Heart right ventricle (tissue), 16 donors: ENCODE results near the gene CMTM1. TPM values are rescaled to one million over a fixed set of nuclear protein-coding genes. Genes with fewer than 3 reads are reported as not detected.
A peak's percentile ranks its signal among the peaks of the same experiment; 100 is the strongest.

Source experiments
- ATAC-seq, 8 donors: fragments of 200-7000 bp; cut with Tn5 transposase; one replicate each; pipeline ENCODE4 v1.9.1; 2020; ENCODE audit warnings: mild to moderate bottlenecking in 8 of 8, moderate library complexity in 8 of 8, moderate number of reproducible peaks in 1 of 8
- DNase-seq, 2 donors: peaks; one replicate each; pipeline ENCODE4 v3.0.0-alpha.2; 2020
- H3K27ac ChIP-seq, 10 donors: fragments of 200-600 bp; sonication (generic) in 2 of 10; one replicate each; pipeline versions ENCODE4 v1.5.0 to v1.8.0; 2020 to 2022; ENCODE audit warnings: mild to moderate bottlenecking in 3 of 10
- H3K27me3 ChIP-seq, 7 donors: fragments of 200-600 bp; one replicate each; pipeline ENCODE4 v1.8.0; 2021 to 2022; ENCODE audit warnings: mild to moderate bottlenecking in 2 of 7
- H3K36me3 ChIP-seq, 9 donors: fragments of 200-600 bp; sonication (generic) in 1 of 9; one replicate each; pipeline versions ENCODE4 v1.5.0 to v1.8.0; 2020 to 2022; ENCODE audit warnings: mild to moderate bottlenecking in 2 of 9
- H3K4me1 ChIP-seq, 9 donors: fragments of 200-600 bp; sonication (generic) in 1 of 9; one replicate each; pipeline versions ENCODE4 v1.5.0 to v1.8.0; 2020 to 2022; ENCODE audit warnings: mild to moderate bottlenecking in 4 of 9
- H3K4me3 ChIP-seq, 10 donors: fragments of 200-600 bp; sonication (generic) in 2 of 10; one replicate each; pipeline versions ENCODE4 v1.5.0 to v1.8.0; 2020 to 2022; ENCODE audit warnings: mild to moderate bottlenecking in 7 of 10, moderate library complexity in 2 of 10
- H3K9me3 ChIP-seq, 11 donors: fragments of 200-600 bp in 10 of 11; sonication (generic) in 2 of 11; one replicate each; pipeline versions ENCODE4 v1.5.0 to v1.8.0; 2013 to 2022; ENCODE audit warnings: mild to moderate bottlenecking in 2 of 11, control low read depth in 1 of 11, moderate library complexity in 1 of 11
- WGBS, 2 donors: extraction: QIAGEN DNeasy Blood & Tissue Kit; methylation state at CpG; one replicate each; pipeline ENCODE4 v1.1.7; 2013; ENCODE audit warnings: inconsistent platforms in 1 of 2; 5-methylcytosine and 5-hydroxymethylcytosine counted together
- intact Hi-C, 10 donors: fragments of 100-400 bp; cut with DNase I; formaldehyde crosslinking; loops; one replicate each; pipeline versions ENCODE4 v1.11.1 to v1.14.2; 2022
- polyA plus RNA-seq, 2 donors: library from polyadenylated mRNA; stranded (reverse); fragments of 200-250 nt; gene quantifications; one replicate each; pipeline ENCODE4 v1.2.3, GENCODE V29; 2013
- total RNA-seq, 10 donors: library from RNA; stranded (reverse); fragmentation: NEBNext Ultra II Directional in 3 of 10; extraction: Animal tissue kit (Norgen Biotek cat#: 25700) in 3 of 10; gene quantifications; one replicate each; pipeline versions ENCODE4 v1.2.1 to v1.2.4, GENCODE V29; 2021 to 2023
- TF ChIP-seq, protein P1 (sequence below), 9 donors: fragments of 200-600 bp; sonication (generic) in 2 of 9; IDR thresholded peaks; one replicate each; pipeline versions ENCODE4 v1.5.0 to v1.8.0; 2021 to 2022; ENCODE audit warnings: antibody characterized with exemption in 9 of 9, mild to moderate bottlenecking in 5 of 9, moderate library complexity in 1 of 9
- donor health status: Arrhythmogenic right ventricular cardiomyopathy.
- donor health status: ischemic (EF 13 %, LVEDD 7.1; RV severe dilation, severe dysfunction).
- donor health status: healthy with polysubstance abuse.
- donor health status: DM: no; HTN: yes; CAD: no.
- donor health status: DM: no; HTN: no; CAD: no.
- donor health status: ischemic (EF 25% LVEDD 6.9; RV normal size, moderate dysfunction).
- donor health status: ischemic (EF 25% LVEDD 5.7; RV mildly dilated, moderate dysfunction).
- donor health status: healthy.
- donor health status: DM: yes; HTN: yes; CAD: no.
- donor health status: Ischemic cardiomyopathy.
- donor health status: ischemic (EF 35%, LVEDD 5.7; RV mildly dilated, moderate dysfunction).
- donor health status: nonischemic (EF 11% LVEDD 7.7; RV severe dilation, severe dysfunction).
- donor health status: DM: yes; HTN: yes; CAD: no.
- donor health status: PGD.
- donor health status: ischemic (EF 29% LVEDD 5.4; RV normal size, mild dysfunction).
- donor health status: nonischemic (EF 23%, LVEDD 6.1; RV moderate dilation, normal function).

Gene CMTM1
- total and polyA plus RNA-seq, 12 donors, result 0.19 to 2.1 (median 0.95) TPM; not detected in 1

DNA sequence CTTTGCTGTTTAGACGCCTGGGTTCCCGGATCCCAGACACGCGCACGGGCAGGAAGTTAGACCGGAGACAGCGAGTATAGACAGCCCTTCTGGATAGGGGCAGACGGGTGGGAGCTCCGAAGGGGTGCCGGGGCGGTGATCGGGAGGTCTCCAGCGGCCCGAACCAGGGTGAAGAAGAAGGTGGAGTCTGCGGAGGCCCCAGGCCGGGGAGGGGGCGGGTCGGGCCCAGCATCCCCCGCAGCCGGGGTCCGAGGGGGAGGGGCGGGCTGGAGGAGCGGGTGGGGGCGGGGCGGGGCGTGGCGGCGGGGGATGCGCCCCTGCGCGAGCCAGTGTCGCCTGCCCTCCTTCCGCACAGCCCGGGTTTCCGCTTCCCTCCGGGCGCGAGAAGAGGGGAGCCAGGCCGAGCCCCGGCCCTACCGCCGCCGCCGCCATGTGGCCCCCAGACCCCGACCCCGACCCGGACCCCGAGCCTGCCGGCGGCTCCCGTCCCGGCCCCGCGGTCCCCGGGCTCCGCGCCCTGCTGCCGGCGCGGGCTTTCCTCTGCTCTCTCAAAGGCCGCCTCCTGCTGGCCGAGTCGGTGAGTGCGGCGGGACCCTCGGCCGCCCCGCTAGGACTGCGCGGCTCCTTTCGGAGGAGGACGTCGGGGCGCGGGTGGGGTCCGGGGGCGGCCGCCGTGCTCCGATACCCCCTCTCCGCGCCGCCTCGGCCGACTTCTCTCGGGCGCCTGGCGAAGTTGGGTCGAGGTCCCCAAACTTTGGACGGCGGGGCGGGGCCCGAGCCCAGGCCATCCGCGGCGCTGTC lies 38.3 kb downstream of the CMTM1 start, which contains the start of gene CMTM3:
Gene CMTM3, plus strand, starts transcription at position 329 of the 801 bp plus-strand sequence. Its CDS starts 102 bp downstream, at position 431.
- peak; percentile 26 to 75 (median 61) for ATAC-seq
- intact Hi-C loops, result loop anchor here (1.0 to 10.0 kb wide), 15 partner anchors 47 to 263 kb away; partner anchors contain the start of genes TK2 (in 3 of the 10), CKLF (in 2 of the 10) and CMTM4 (in 1 of the 10)
- peaks cover 0 to 18% (median under 1%) of the 10 kb centered on the region in 9 donors for H3K36me3 ChIP-seq
- H3K9me3 ChIP-seq, result no peaks in the 10 kb centered on the region
- H3K4me1 ChIP-seq, result peaks cover 0 to 55% (median 32%) of the 10 kb centered on the region in 9 donors
- H3K27me3 ChIP-seq, result peaks cover 0 to 5% (median 0%) of the 10 kb centered on the region in 7 donors
- DNase-seq, result peak; percentile 63 to 76
- peak within 1 kb of the TSS; percentile 88 to 99 (median 95) for H3K27ac ChIP-seq
- 1 to 2% methylated on average over 75 to 91 of the region's 96 CpGs for WGBS, 2 donors
- H3K4me3 ChIP-seq, result peak within 1 kb of the TSS; percentile 56 to 97 (median 79)
- TF ChIP-seq, protein P1, sequence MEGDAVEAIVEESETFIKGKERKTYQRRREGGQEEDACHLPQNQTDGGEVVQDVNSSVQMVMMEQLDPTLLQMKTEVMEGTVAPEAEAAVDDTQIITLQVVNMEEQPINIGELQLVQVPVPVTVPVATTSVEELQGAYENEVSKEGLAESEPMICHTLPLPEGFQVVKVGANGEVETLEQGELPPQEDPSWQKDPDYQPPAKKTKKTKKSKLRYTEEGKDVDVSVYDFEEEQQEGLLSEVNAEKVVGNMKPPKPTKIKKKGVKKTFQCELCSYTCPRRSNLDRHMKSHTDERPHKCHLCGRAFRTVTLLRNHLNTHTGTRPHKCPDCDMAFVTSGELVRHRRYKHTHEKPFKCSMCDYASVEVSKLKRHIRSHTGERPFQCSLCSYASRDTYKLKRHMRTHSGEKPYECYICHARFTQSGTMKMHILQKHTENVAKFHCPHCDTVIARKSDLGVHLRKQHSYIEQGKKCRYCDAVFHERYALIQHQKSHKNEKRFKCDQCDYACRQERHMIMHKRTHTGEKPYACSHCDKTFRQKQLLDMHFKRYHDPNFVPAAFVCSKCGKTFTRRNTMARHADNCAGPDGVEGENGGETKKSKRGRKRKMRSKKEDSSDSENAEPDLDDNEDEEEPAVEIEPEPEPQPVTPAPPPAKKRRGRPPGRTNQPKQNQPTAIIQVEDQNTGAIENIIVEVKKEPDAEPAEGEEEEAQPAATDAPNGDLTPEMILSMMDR (IDR thresholded peaks at IDR 0.05), result peak; percentile 61 to 88 (median 80)

DNA sequence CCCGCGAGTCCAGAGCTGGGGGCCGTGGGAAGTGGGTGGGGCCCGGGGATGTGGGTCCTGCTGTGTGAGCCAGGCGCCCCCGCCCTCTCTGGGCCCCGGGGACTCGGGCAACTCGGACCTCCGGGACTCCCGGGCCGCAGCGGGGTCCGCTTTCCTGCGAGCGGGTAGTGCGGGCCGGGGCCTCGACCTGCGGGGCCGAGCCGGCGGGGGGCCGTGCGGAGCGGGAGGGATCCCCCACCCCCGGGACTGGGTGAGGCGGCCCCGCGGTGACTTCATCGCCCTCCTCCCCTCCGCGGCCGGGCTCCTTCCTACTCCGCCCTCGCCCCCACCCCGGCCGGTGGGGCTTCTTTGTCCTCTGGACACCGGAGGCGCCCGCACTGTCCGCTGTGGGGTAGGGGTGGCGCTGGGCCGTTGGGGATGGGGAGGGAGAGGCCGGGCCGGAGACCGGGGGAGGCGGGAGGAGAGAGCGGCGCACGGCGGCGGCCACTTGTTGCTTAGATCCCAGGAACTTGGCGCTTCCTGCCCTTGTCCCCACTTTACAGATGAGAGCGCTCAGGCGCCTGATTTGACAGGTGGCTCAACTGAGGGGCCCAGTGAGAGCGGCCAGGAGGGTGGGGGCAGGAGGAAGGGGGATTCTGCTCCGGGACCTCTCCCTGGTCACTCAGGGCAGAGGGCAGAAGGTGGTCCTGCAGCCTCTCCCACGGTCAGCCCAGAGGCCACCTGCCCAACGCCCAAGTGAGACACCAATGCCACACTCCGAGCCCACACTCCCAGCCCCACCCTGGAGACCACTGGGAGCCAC lies 39.1 kb downstream of the CMTM1 start:
- Histone ChIP-seq H3K4me1 (peaks cover 0 to 55% (median 32%) of the 10 kb centered on the region in 9 donors), H3K36me3 (peaks cover 0 to 26% (median 8%) of the 10 kb centered on the region in 9 donors), H3K27me3 (peaks cover 0 to 5% (median 0%) of the 10 kb centered on the region in 7 donors), H3K4me3 (peak overlapping the region; percentile 56 to 97 (median 79)), H3K27ac (peak overlapping the region; percentile 88 to 99 (median 95)), H3K9me3 (no peaks in the 10 kb centered on the region)
- DNase-seq (peak; percentile 69 to 73), ATAC-seq (peak; percentile 61 to 69 (median 66))
- 10 to 18% methylated on average over 53 to 61 of the region's 61 CpGs for WGBS, 2 donors
- intact Hi-C loops, result loop anchor here (2.0 to 10.0 kb wide), 14 partner anchors 48 to 262 kb away; partner anchors contain the start of genes CKLF (in 2 of the 10), TK2 (in 2 of the 10) and CMTM4 (in 1 of the 10)
- TF ChIP-seq, protein P1 (IDR thresholded peaks at IDR 0.05), result peak in 2 of 9 donors; percentile 2 to 35

DNA sequence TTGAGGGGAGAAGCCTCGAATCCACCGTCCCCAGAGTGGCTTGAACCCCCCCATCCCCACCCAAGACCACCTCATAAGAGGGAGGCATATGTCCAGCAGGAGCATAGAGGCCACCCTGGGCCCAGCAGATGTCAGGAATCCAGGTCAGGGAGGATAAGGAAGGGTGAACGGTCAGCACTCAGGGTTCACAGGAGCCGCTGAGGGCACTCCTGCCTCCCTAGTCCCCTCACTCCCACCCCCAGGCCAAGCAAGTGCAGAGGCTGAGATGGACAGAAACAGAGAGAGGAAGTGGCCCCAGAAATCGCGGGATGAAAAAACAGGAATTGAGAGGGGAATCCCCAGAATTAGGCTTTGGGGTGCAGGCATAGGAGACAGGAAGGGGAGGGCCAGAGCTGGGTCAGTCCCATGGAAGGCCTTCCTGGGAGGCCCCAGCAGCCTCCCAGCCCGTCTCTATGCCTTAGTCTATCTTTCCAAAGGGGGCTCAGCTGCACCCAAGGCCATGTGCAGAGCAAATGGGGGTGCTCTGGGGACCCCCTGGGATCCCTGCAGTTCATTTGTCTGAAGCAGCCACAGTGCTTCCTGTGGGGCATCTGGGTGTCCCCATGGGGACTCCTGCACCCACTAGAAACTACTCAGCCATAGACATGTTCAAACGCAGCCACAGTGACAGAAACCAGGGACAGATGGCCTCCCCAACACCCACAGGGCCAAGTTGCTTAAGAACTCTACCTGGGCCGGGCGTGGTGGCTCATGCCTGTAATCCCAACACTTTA lies 39.9 kb downstream of the CMTM1 start:
- peaks cover 0 to 55% (median 32%) of the 10 kb centered on the region in 9 donors for H3K4me1 ChIP-seq
- H3K9me3 ChIP-seq, result no peaks in the 10 kb centered on the region
- peak in 1 of 8 donors; percentile 2 for ATAC-seq
- peak overlapping the region; percentile 56 to 97 (median 79) for H3K4me3 ChIP-seq
- WGBS, 2 donors, result 55 to 60% methylated on average over 10 of the region's 10 CpGs
- intact Hi-C loops, result loop anchor here (2.0 to 10.0 kb wide), 15 partner anchors 49 to 269 kb away; partner anchors contain the start of genes CKLF (in 2 of the 10), TK2 (in 2 of the 10) and CMTM4 (in 1 of the 10)
- TF ChIP-seq, protein P1 (IDR thresholded peaks at IDR 0.05), result no peak
- H3K36me3 ChIP-seq, result peaks cover 0 to 34% (median 15%) of the 10 kb centered on the region in 9 donors
- peak overlapping the region; percentile 88 to 99 (median 95) for H3K27ac ChIP-seq
- DNase-seq, result no peak
- H3K27me3 ChIP-seq, result peaks cover 0 to 5% (median 0%) of the 10 kb centered on the region in 7 donors
